GM21515 (cell line): ENCODE data around the gene NOTCH4.
"Not testable (repeated sequence)": the region's sequence is repeated elsewhere in the genome, so short reads cannot be mapped to it uniquely, and the experiment has no call there.

Experiments used
- ATAC-seq: cut with Tn5 transposase; IDR thresholded peaks from one replicate; pipeline ENCODE4 v1.9.1; 2021; ENCODE audit not compliant: unreplicated experiment

NOTCH4 gene

DNA sequence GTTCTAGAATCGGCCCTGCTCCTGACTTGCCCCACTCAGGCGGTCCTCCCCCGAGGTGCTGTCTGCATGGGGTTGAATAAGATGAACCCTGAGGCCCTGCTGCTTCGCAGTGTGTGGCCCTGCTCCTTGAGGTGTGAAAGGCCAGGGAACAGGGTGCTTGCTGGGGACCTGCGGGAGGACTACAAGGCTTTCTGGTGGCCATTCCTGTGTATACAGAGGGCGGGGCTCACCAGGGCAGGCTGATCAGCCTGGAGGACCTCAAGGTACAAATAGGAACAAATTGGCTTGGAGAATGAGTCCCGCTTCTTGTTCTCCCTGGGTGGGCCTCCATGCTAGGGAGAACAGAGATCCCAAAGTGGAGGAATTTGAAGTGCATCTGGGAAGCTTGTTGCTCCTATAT is 5.7 kb downstream of the NOTCH4 start:
- no peak for ATAC-seq

DNA sequence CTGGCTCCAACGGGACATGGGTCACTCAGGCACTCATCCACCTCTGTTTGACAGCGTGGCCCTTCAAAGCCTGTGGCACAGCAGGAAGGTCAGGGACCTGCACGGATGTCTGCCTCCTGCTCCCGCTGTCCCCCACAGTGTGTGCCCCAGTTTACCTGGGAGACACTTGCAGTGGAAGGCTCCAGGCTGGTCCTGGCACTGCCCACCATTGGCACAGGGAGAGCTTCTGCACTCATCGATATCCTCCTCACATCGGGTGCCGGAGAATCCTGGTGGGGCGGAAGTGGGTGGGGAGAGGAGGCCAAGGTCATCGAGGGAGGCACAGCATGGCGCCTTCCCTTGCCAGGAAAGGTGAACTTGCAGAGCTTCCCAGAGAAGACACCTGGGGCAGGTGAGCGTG is 6.9 kb downstream of the NOTCH4 start:
- no peak for ATAC-seq

DNA sequence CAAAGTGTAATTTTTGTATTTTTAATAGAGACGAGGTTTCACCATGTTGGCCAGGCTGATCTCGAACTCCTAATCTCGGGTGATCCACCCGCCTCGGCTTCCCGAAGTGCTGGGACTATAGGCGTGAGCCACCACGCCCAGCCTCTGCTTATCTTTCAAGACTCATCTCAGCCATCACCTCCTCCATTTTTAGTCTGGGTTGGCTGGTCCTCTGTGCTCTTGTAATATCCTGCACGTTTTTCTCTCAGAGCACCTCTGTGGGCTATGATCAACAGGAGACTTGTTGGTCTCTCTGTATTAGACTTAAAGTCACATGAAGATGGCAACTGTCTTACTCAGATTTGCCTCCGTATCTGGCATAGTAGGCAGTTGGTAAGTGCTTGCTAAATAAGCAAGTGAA is 7.6 kb downstream of the NOTCH4 start:
- no peak for ATAC-seq

DNA sequence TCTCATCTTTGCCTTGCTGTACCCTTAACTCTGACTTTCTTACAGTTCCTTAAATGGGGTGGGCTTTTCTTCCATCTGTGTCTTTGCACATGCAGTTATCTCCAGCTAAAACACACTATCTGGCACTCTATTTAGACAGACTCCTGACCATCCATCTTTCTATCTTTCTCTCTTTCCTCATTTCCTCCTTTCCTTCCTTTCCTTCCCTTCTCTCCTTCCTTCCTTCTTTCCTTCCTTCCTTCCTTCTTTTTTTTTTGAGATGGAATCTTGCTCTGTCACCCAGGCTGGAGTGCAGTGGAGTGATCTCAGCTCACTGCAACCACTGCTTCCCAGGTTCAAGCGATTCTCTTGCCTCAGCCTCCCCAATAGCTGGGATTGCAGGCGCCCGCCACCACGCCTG is 8.2 kb downstream of the NOTCH4 start:
- ATAC-seq = no peak

DNA sequence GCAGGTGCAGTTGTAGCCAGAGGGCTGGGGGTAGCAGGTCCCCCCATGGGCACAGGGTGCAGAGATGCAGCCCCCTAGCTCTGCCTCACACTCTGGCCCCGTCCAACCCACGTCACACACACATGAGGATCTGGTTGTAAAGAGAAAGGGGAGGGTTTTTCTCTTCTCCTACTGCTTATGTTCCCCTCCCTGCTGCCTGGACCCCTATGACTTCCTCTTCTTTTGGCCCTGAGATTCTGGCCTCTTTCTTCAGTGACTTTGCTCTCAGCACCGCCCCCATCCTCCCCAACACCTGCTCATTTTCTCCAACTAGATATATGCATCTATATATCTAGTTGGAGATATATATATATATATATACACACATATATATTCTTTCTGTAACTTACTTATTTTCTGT is 9.7 kb downstream of the NOTCH4 start:
- no peak for ATAC-seq

DNA sequence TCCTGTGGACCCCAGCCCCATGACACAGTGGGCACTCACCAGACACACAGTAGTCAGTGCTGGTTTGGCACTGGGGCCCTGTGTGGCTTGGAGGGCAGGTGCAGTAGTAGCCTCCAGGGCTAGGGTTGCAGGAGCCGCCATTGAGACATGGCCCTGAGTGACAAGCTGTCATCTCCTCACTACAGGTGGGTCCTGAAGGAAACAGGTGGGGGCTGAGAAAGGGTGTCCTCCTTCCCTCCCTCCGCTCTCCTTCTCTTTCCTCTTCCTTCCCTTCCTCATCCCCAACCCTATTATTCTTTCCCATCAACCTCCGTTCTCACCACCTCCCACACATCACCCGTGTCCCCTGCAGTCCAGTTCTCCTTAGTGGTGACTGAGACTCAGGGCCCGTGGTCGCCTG is 10.2 kb downstream of the NOTCH4 start:
- ATAC-seq = no peak

DNA sequence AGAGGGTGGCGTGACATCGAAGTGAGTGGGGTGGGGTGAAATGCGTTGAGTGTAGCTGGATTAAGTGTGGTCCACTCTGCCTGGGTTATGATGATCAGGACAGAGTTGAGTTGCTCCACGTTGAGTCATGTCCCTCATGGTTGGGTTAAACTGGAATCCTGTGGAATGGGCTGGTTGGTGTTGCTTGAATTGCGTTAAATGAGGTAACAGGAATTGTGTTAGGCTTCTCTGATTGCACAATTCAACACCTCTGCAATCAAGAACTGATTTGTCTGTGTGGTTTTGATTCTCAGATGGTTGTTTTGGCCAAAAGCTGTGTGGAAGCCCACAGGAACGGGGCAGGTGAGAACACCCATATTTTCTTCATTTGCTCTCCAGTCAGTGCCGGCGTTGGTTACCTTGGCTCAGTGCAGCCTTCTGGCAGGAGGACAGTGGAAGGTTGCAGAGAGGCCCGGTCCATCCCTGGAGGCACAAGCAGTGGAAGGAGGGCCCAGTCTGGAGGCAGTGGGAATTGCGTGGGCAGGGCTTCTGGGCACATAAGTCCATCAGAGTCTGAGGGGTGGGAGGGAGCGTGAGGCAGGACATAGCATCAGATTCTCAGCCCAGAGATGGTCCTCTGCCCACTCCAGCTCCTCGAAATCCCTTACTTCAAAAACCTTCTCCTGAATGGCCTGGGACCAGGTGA is 11.6 kb downstream of the NOTCH4 start:
- ATAC-seq = no peak

DNA sequence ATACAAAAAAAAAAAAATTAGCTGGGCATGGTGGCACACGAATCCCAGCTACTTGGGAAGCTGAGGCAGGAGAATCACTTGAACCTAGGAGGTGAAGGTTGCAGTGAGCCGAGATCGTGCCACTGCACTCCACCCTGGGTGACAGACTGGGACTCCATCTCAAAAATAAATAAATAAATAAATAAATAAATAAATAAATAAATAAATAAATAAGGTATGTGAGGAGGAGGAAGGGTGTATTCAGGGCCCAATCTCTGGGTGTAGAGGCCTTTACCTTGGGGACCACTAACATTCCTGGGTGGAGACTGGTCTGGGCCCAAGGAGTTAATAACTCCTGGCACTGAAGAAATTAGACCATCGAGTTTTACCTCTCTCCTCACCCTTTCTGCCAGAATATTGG is 12.4 kb downstream of the NOTCH4 start:
- not testable (repeated sequence) for ATAC-seq

DNA sequence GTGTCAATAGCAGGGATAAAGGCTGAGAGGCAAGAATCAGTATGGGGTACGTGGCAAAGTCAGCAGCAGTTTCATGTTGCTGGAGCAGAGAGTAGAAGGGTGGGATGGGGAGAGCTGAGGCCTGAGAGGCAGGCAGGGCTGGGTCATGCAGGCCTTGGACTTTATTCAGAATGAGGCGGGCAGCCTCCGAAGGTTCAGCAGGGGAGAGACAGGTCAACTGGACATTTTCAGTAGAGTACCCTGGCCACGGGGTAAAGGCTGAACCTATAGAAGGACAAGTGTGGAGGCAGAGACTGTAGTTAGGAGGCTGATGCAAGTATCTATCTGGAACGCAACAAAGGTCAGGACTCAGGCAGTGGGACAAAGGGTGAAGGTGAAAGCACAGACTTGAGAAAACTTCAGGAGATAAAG is 13.7 kb downstream of the NOTCH4 start:
- ATAC-seq = no peak

DNA sequence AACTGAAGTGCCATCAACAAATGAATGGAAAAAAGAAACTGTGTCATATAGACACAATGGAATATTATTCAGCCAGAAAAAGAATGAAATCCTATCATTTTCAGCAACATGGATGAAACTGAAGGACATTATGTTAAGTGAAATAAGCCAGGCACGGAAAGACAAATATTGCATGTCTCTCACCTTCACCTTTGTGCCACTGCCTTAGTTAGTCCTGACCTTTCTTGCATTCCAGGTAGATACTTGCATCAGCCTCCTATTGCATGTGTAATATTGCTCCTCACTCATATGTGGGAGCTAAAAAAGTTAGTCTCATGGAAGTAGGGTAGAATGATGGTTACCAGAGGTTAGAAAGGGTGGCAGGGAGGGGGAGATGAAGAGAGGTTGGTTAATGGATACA is 14.9 kb downstream of the NOTCH4 start:
- no peak for ATAC-seq

DNA sequence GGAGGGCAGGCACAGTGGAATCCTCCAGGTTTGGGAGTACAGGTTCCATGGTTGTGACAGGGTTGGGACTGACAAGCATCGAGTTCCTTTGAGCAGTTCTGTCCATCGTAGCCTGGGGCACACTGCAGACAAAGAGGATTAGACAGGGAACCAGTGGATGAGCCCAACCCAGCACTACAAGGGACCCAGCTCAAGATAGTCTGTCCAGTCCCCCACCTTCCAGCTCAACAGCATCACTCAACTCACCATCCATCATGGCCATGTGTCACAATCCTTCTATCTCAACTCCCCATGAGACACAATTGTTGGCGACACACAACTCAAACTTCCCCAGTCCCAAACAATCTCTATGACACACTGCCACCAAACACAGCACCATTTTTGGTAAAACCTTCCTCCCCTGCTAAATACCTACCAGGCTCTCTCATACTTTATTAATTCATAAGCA is 19.6 kb downstream of the NOTCH4 start:
- ATAC-seq = no peak

DNA sequence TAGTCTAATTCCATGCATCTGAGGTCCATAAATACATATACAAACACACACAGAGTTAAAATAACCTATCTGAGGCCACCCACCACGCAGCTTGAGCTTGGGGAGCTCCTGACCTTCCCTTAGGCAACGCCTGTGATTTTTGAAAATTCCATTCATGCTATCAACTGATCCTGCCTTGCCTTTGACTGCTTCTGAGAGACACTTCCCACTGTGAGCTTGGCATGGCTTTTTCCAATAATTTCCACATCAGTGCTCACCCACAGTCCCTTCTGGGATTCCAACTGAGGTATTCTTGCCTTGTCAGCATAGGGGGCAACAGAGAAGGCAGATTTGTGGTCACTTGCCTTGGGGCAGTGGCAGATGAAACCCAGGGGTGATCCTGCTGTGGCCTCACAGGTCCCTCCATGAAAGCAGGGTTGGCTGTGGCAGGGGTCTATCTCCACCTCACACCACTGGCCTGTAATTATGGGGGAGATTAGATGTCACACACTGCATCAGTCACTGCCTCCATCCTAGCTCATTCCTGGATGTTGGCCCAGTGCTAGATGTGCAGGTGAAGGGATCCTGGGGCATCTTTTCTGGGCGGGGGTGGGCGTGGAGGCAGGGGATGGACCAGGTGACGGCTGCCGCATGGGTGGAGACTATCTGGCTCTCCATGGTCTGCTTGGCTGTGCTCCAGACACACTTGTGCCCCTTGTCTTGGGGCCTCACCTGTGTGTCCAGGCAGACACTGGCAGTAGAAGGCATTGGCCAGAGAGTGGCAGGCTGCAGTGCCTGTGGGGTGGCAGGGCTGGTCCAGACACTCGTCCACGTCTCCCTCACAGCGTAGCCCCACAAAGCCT is 20.2 kb downstream of the NOTCH4 start:
- no peak for ATAC-seq

DNA sequence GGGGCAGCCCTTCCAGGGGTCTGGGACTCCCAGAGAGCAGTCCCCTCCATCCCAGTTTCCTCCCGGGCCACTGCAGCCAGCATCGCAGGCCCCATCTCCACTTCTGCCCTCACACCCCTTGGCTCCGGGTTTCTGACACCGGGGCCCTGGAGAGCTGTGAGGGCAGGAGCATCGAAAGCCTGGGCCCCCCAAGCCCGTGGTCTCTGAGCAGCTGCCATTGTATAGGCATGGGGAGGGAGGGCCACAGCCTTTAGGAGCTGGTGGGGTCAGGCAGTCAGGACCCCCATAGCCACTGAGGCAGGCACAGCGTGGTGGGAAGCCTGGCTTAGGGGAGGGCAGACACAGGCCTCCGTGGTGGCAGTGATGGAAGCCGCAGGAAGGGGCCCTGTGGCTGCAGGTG is 21.7 kb downstream of the NOTCH4 start:
- no peak for ATAC-seq

DNA sequence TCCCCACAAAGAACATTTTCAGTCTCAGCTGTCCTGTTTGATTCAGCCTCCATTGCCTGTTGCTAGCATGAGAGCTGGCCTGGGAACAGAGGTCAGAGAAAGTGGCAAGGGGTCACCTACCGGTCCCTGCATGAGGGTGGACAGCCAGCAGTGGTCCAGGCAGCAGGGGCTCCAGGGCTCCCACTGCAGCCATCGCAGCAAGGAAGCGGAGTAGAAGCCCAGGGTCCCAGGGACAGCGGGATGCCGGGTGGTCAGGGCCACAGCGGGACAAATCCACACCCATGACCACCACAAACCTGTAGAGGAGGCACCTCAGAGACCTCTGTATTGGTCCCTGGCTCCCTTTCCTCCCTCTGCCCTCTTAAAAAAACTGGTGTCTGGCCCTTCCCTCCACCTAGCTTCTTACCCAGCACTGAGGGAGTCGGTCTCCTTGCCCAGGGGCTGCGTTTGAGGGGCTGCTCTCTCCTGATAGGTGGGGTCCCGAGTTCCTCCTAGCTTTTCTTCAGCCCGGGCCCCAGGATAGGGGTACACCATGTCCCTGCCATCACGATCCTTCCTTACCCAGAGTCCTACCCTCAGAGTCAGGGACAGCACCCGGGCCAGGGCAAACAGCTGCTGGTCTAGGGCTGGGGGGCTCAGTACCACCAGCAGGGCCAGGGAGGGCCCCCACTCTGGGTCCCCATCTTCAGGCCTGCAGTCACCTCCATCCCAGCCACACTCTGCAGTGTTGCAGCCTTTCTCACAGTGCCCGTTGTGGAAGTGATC is 23.0 kb downstream of the NOTCH4 start:
- no peak for ATAC-seq

DNA sequence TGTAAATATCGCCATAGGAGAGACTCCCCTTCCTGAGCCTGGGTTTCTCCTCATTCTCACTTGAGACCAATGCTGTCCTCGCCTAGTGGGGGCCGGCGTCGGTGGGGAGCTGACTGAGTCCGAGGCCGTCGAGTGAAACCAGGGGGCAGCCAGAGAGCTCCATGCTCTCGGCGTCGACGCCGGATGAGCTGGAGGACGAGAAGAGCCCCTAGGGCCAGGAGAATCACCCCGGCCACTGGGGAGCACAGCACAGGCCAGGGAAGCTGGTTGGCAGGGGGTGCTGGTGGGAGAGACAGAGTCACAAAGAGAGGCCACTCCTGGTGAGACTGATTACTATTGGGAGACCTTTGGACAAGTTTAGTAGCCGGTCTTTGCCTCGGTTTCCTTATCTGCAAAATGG is 25.0 kb downstream of the NOTCH4 start:
- no peak for ATAC-seq

DNA sequence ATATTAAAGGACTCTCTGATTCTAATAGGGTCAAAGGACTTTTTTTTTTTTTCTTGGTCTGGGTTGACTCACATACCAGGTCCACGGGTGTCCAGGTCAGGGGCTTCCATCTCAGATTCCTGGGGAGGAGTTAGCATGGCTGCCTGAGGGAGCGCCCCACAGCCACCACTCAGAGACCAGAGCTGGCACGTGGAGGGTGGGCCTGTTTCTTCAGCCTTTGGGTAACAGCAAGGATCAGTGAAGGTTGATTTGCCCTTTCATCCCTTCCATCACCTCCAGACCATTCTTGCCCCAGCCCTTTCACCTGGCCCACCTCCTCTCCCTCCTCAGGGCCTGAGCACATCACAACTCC is 25.5 kb downstream of the NOTCH4 start:
- no peak for ATAC-seq

DNA sequence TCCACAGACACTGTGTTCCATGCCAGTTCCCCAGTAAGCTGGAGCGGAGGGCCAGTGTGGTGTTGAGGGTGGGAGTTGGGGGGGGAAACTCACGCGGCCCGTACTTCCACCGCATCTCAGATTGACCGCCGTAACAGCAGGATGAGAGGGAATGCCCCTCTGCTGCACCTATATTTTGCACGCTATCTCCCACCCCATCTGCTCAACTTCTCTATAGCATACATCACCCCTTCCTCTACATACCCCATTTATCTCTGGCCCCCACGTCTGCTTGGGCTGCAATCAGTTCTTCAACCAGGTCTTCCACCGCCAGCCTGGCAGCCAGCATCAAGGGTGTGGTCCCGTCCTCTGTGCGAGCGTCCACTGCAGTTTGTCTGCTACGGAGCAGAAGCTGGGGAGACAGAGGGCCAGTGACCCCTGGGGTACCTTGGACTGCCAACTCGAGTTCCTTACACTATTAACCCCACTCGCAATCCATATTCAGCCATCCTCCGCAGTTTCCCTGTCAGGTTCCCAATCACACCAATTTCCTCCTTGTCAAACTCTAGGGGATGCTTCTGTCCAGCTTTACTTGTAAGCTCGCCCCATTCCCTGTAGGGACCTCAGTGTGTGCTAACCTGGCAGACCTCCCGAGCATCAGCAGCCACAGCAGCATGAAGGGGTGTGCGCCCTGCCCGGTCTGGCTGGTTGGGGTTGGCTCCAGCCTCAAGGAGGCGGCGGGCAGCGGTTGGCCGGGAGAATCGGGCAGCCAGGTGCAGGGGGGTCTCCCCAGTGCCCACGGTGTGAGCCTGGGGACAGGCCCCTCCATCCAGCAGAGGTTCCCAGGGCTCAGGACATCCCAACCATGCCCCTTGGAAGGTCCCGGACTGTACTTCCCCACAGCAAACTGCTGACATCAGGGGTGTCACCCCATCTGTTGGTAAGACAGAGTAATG is 26.9 kb downstream of the NOTCH4 start:
- no peak for ATAC-seq

DNA sequence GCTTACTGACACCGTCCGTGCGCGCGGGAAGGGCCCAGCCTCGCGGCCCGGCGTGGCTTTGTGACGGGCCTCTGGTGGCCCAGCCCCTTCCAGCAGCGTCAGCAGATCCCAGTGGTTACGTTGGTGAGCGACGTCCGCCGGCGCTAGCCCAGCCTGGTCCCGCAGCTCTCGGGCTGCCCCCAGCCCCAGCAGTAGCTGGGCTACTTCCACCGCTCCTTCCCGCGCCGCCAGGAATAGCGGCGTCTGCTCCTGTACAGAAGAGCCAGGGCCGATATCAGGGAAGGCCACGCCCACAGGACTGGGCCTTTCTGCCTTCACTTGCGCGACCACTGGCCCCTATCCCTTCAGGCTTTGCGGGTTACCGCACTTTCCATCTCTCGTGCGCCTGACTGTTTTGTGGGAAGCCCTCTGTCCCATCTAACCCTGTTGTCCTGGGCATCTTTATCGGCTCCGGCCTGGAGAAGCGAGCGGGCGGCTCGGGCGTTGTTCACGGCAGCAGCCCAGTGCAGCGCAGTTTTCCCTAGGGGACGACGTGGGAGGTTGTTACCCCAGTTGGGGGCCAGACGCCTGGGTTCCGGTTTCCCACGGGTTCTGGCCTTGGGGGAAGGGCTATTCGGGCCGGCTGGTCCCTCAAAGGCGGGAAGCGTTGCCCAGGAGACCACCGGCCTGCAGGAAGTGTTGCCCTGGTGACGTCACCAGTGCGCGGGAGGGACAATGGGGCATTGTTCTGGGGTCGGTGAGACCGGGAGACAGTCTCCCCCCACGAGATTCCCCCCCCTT is 27.8 kb downstream of the NOTCH4 start:
- peak; percentile 69 for ATAC-seq

DNA sequence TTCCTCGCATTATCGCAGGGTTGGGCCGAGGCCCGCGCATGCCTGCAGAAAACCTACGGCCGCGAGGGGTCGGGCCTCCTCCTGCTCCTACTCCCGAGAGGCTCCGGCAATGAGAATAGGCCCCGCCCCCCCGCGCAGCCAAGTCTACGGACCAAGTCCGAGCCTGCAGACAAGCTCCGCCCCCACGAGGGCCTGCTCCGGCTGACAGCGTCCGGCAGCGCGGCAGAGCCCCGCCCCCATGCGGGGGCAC is 28.3 kb downstream of the NOTCH4 start:
- peak; percentile 70 for ATAC-seq
